CD14-positive monocyte (primary cell): ENCODE results near the gene SUGCT. TPM values are rescaled to one million over a fixed set of nuclear protein-coding genes. Genes with fewer than 3 reads are reported as not detected.

Experiments
- DNase-seq, 3 donors: peaks; one replicate each; pipeline ENCODE4 v3.0.0-alpha.2; 2011 to 2022
- H2AFZ ChIP-seq: 2 replicates; pipeline ENCODE4 v1.6.0; 2012; ENCODE audit warnings: mild to moderate bottlenecking, low read depth, low read length, inconsistent platforms; ENCODE audit not compliant: insufficient read depth, poor library complexity, severe bottlenecking
- H3K27ac ChIP-seq, 2 donors: 1 replicate in 1 of 2; 2 replicates in 1 of 2; pipeline ENCODE4 v1.5.1; 2012 to 2013; ENCODE audit warnings: low read length in 2 of 2, control low read depth in 1 of 2, inconsistent platforms in 1 of 2, low read depth in 1 of 2, mild to moderate bottlenecking in 1 of 2
- H3K27me3 ChIP-seq, 2 donors: one replicate each; pipeline versions ENCODE4 v1.6.0 to v1.6.1; 2011 to 2013; ENCODE audit warnings: low read length in 2 of 2; ENCODE audit not compliant: control insufficient read depth in 2 of 2, insufficient read depth in 2 of 2
- H3K36me3 ChIP-seq, 2 donors: replicated peaks in 1 of 2; 1 replicate in 1 of 2; 2 replicates in 1 of 2; pipeline versions ENCODE4 v1.5.1 to v1.6.1; 2012 to 2013; ENCODE audit warnings: low read length in 2 of 2, control low read depth in 1 of 2, inconsistent platforms in 1 of 2, mild to moderate bottlenecking in 1 of 2; ENCODE audit not compliant: insufficient read depth in 2 of 2, control insufficient read depth in 1 of 2
- H3K4me1 ChIP-seq, 2 donors: 1 replicate in 1 of 2; 2 replicates in 1 of 2; pipeline versions ENCODE4 v1.5.1 to v1.6.1; 2012 to 2013; ENCODE audit warnings: low read length in 2 of 2, control low read depth in 1 of 2, inconsistent platforms in 1 of 2, mild to moderate bottlenecking in 1 of 2, moderate library complexity in 1 of 2; ENCODE audit not compliant: insufficient read depth in 2 of 2, control insufficient read depth in 1 of 2
- H3K4me2 ChIP-seq: replicated peaks from 2 replicates; pipeline ENCODE3; 2012; ENCODE audit warnings: low read length, moderate library complexity, mild to moderate bottlenecking; ENCODE audit not compliant: poor library complexity, severe bottlenecking; ENCODE audit errors: extremely low read depth
- H3K4me3 ChIP-seq, 3 experiments: fragments of 200-600 bp in 1 of 3; sonication (generic) in 1 of 3; replicated peaks in 1 of 3; 1 replicate in 2 of 3; 2 replicates in 1 of 3; pipeline ENCODE4 v1.5.1; 2011 to 2013; ENCODE audit warnings: low read length in 3 of 3, mild to moderate bottlenecking in 3 of 3, control low read depth in 2 of 3, low read depth in 2 of 3, inconsistent platforms in 1 of 3, moderate library complexity in 1 of 3
- H3K79me2 ChIP-seq: 2 replicates; pipeline ENCODE4 v1.6.0; 2012; ENCODE audit warnings: mild to moderate bottlenecking, control low read depth, inconsistent platforms, low read length, moderate library complexity; ENCODE audit not compliant: insufficient read depth
- H3K9ac ChIP-seq: 2 replicates; pipeline ENCODE4 v1.6.0; 2017; ENCODE audit warnings: low read length, mild to moderate bottlenecking; ENCODE audit not compliant: insufficient read depth, poor library complexity, severe bottlenecking
- H3K9me3 ChIP-seq, 2 donors: replicated peaks in 1 of 2; 1 replicate in 1 of 2; 2 replicates in 1 of 2; pipeline versions ENCODE4 v1.5.1 to v1.6.1; 2012 to 2013; ENCODE audit warnings: low read length in 2 of 2, control low read depth in 1 of 2; ENCODE audit not compliant: control insufficient read depth in 1 of 2, insufficient read depth in 1 of 2
- H4K20me1 ChIP-seq: 2 replicates; pipeline ENCODE4 v1.6.0; 2012; ENCODE audit warnings: mild to moderate bottlenecking, low read length, control low read depth, moderate library complexity; ENCODE audit not compliant: insufficient read depth
- H3K27ac Mint-ChIP-seq, 7 donors: one replicate each; pipeline ENCODE4 v1.8.0; 2020; ENCODE audit warnings: mild to moderate bottlenecking in 7 of 7, mixed read lengths in 7 of 7, moderate library complexity in 6 of 7, inconsistent platforms in 2 of 7
- H3K27me3 Mint-ChIP-seq, 3 donors: one replicate each; pipeline ENCODE4 v1.8.0; 2021 to 2022; ENCODE audit warnings: low read depth in 3 of 3, mild to moderate bottlenecking in 3 of 3, mixed read lengths in 3 of 3, moderate library complexity in 3 of 3, inconsistent platforms in 1 of 3
- H3K36me3 Mint-ChIP-seq, 2 donors: one replicate each; pipeline ENCODE4 v1.8.0; 2020; ENCODE audit warnings: mixed read lengths in 2 of 2, inconsistent platforms in 1 of 2, mild to moderate bottlenecking in 1 of 2
- H3K4me1 Mint-ChIP-seq: one replicate; pipeline ENCODE4 v1.8.0; 2020; ENCODE audit warnings: mild to moderate bottlenecking, mixed read lengths
- H3K4me3 Mint-ChIP-seq, 2 donors: one replicate each; pipeline ENCODE4 v1.8.0; 2020; ENCODE audit warnings: mild to moderate bottlenecking in 2 of 2, mixed read lengths in 2 of 2, moderate library complexity in 1 of 2
- H3K9me3 Mint-ChIP-seq, 7 donors: one replicate each; pipeline ENCODE4 v1.8.0; 2020 to 2022; ENCODE audit warnings: mixed read lengths in 7 of 7, mild to moderate bottlenecking in 6 of 7, moderate library complexity in 6 of 7, inconsistent platforms in 2 of 7
- WGBS: methylation state at CpG from one replicate; pipeline ENCODE4 v1.1.5; 2013; ENCODE audit warnings: missing lambda C conversion rate; ENCODE audit not compliant: insufficient coverage; 5-methylcytosine and 5-hydroxymethylcytosine counted together
- intact Hi-C, 2 donors: fragments of 100-400 bp; cut with micrococcal nuclease; formaldehyde crosslinking; loops; one replicate each; pipeline versions ENCODE4 v1.15.0 to v1.15.1; 2023
- polyA plus RNA-seq, 3 donors: library from polyadenylated mRNA; depleted of rRNA in 1 of 3; unstranded in 2 of 3; stranded (reverse) in 1 of 3; fragments of 300-500 nt in 2 of 3; fragments of >200 nt in 1 of 3; fragmentation: Illumina TruSeq in 2 of 3; gene quantifications; 1 replicate in 2 of 3; 2 replicates in 1 of 3; pipeline ENCODE4 v1.2.3, GENCODE V29; 2012 to 2021
- TF ChIP-seq, protein P1 (sequence below): fragments of 200-600 bp; IDR thresholded peaks from one replicate; pipeline ENCODE4 v1.8.0; 2022; ENCODE audit warnings: antibody characterized with exemption, mild to moderate bottlenecking

SUGCT gene
- polyA plus RNA-seq, 3 donors, result not detected

DNA sequence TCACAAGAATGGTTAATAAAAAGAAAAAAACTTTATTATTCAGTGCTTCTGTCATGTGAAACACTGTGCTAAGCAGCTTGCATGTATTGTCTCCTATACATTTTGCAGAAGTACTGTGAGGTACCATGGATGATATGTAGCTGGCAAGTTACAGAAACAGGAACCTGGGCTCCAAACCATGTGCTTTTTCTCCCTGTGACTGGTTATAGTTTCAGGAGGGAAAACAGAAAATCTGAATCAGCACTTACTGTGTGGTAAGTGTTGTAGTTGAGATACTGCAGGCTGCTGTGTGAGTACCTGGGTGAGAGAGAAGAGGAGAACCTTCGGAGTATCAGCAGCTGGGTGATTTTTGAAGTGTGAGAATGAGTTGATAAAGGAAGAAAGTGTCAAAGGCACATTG lies 285.0 kb downstream of the SUGCT start:
- WGBS, result no CpG with 5 or more reads among the region's 1 CpG
- Mint-ChIP-seq H3K36me3 (no peaks in the 10 kb centered on the region), H3K27ac (peak overlapping the region in 5 of 7 donors; percentile 0 to 85 (median 62)), H3K4me3 (no peak overlapping the region), H3K4me1 (peaks cover 11% of the 10 kb centered on the region), H3K9me3 (no peaks in the 10 kb centered on the region), H3K27me3 (no peaks in the 10 kb centered on the region)
- Histone ChIP-seq H3K4me1 (peaks cover 0 to 6% of the 10 kb centered on the region in 2 donors), H3K9ac (no peak overlapping the region), H4K20me1 (no peaks in the 10 kb centered on the region), H3K27ac (no peak overlapping the region), H3K4me3 (no peak overlapping the region), H3K36me3 (no peaks in the 10 kb centered on the region), H2AFZ (no peak overlapping the region), H3K4me2 (no peak overlapping the region), H3K79me2 (no peaks in the 10 kb centered on the region), H3K27me3 (no peaks in the 10 kb centered on the region), H3K9me3 (no peaks in the 10 kb centered on the region)
- intact Hi-C loops, result no loop called here
- TF ChIP-seq, protein P1, sequence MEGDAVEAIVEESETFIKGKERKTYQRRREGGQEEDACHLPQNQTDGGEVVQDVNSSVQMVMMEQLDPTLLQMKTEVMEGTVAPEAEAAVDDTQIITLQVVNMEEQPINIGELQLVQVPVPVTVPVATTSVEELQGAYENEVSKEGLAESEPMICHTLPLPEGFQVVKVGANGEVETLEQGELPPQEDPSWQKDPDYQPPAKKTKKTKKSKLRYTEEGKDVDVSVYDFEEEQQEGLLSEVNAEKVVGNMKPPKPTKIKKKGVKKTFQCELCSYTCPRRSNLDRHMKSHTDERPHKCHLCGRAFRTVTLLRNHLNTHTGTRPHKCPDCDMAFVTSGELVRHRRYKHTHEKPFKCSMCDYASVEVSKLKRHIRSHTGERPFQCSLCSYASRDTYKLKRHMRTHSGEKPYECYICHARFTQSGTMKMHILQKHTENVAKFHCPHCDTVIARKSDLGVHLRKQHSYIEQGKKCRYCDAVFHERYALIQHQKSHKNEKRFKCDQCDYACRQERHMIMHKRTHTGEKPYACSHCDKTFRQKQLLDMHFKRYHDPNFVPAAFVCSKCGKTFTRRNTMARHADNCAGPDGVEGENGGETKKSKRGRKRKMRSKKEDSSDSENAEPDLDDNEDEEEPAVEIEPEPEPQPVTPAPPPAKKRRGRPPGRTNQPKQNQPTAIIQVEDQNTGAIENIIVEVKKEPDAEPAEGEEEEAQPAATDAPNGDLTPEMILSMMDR, result no peak
- peak; percentile 25 to 44 (median 33) for DNase-seq

DNA sequence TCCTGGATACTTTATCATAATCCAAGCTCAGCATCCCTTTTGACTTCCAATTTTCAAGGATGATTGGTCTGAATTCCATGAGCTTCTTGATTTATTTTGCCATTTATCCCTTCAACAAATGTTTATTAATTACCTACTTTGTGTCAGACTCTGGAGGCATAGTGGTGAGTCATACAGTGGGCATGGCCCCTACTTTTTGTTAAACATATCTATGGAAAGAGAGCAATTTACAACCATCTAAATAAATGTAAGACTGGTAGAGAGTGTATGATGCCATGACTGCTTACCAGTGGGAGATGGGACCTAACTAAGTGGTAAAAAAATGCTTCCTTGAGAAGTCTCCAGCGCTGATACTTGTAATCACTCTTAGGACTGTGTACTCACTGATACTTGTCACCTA lies 286.6 kb downstream of the SUGCT start:
- Histone ChIP-seq H3K4me3 (no peak overlapping the region), H3K79me2 (no peaks in the 10 kb centered on the region), H3K36me3 (no peaks in the 10 kb centered on the region), H3K9ac (no peak overlapping the region), H3K27me3 (no peaks in the 10 kb centered on the region), H3K4me1 (peaks cover 0 to 6% of the 10 kb centered on the region in 2 donors), H4K20me1 (no peaks in the 10 kb centered on the region), H3K4me2 (no peak overlapping the region), H3K9me3 (no peaks in the 10 kb centered on the region), H2AFZ (no peak overlapping the region), H3K27ac (no peak overlapping the region)
- no peak for DNase-seq
- Mint-ChIP-seq H3K4me3 (no peak overlapping the region), H3K27ac (no peak overlapping the region), H3K27me3 (no peaks in the 10 kb centered on the region), H3K4me1 (peaks cover 11% of the 10 kb centered on the region), H3K36me3 (no peaks in the 10 kb centered on the region), H3K9me3 (no peaks in the 10 kb centered on the region)
- TF ChIP-seq, protein P1, result no peak
- 100% methylated on average over 1 of the region's 1 CpG for WGBS
- intact Hi-C loops, result no loop called here
